HCT116 (cell line): ENCODE measurements around the gene SPDYE16. TPM values are rescaled to one million over a fixed set of nuclear protein-coding genes. Genes with fewer than 3 reads are reported as not detected.

Experiments
- ATAC-seq: fragments of 200-7000 bp; cut with Tn5 transposase; 2 replicates; pipeline ENCODE4 v1.9.1; 2020; ENCODE audit warnings: mild to moderate bottlenecking, moderate library complexity
- BruUV-seq: library from RNA; stranded (reverse); fragments of 400-500 nt; replicated peaks from 2 replicates; lab custom pipeline; 2021; lab: Mats Ljungman, UMichigan
- CTCF ChIA-PET: fragments of 300-600 bp; sonication (Branson Sonifier 250); formaldehyde crosslinking; loops from one replicate; lab custom pipeline; 2021; ENCODE audit warnings: antibody characterized with exemption; lab: Charles Lee
- POLR2A ChIA-PET: fragments of 300-600, 350-600 bp; sonication (Branson Sonifier 250); formaldehyde crosslinking; loops from one replicate; lab custom pipeline; 2021; ENCODE audit warnings: antibody characterized with exemption; lab: Charles Lee
- RAD21 ChIA-PET, 2 experiments: fragments of 300-600 bp; sonication (Branson Sonifier 250); formaldehyde crosslinking; loops; one replicate each; lab custom pipeline; 2023; ENCODE audit warnings: low total read pairs in 2 of 2; ENCODE audit not compliant: uncharacterized antibody in 2 of 2, unreplicated experiment in 2 of 2, low non-redundant PET in 1 of 2; lab: Charles Lee
- DNase-seq: peaks from one replicate; pipeline ENCODE4 v3.0.0-alpha.2; 2010; ENCODE audit warnings: low read depth, low spot score
- H2AFZ ChIP-seq: fragments of 200-600 bp; shearing (Covaris generic), sonication (generic); 2 replicates; pipeline ENCODE4 v1.6.1; 2017; ENCODE audit warnings: low read depth, mixed run types, mixed read lengths, antibody characterized with exemption, low read length; ENCODE audit not compliant: poor library complexity, severe bottlenecking
- H3K27ac ChIP-seq: 2 replicates; pipeline ENCODE4 v1.5.1; 2012; ENCODE audit warnings: low read depth, low read length
- H3K27me3 ChIP-seq: fragments of 200-600 bp; sonication (generic); 2 replicates; pipeline ENCODE4 v1.6.1; 2016; ENCODE audit warnings: mixed run types, low read length, mixed read lengths; ENCODE audit not compliant: insufficient read depth
- H3K36me3 ChIP-seq, 2 experiments: fragments of 200-500 bp in 1 of 2; fragments of 200-600 bp in 1 of 2; sonication (Bioruptor generic) in 1 of 2; sonication (generic) in 1 of 2; 2 replicates each; pipeline versions ENCODE4 v1.5.1 to v1.6.1; 2014 to 2016; ENCODE audit warnings: low read length in 2 of 2, inconsistent platforms in 1 of 2, mixed read lengths in 1 of 2, mixed run types in 1 of 2; ENCODE audit not compliant: insufficient read depth in 2 of 2, control insufficient read depth in 1 of 2
- H3K4me1 ChIP-seq, 2 experiments: fragments of 200-600 bp in 1 of 2; sonication (generic) in 1 of 2; 2 replicates each; pipeline versions ENCODE4 v1.5.1 to v1.6.1; 2012 to 2017; ENCODE audit warnings: low read length in 2 of 2, inconsistent platforms in 1 of 2, mild to moderate bottlenecking in 1 of 2, mixed read lengths in 1 of 2, mixed run types in 1 of 2, moderate library complexity in 1 of 2; ENCODE audit not compliant: insufficient read depth in 2 of 2, control insufficient read depth in 1 of 2
- H3K4me2 ChIP-seq: fragments of 200-600 bp; sonication (generic); 2 replicates; pipeline ENCODE4 v1.6.1; 2017; ENCODE audit warnings: mixed run types, low read length, mixed read lengths
- H3K4me3 ChIP-seq, 2 experiments: fragments of 200-600 bp in 1 of 2; sonication (generic) in 1 of 2; replicated peaks in 1 of 2; 2 replicates each; pipeline ENCODE4 v1.5.1; 2011 to 2016; ENCODE audit warnings: low read length in 2 of 2, control low read depth in 1 of 2, low read depth in 1 of 2, mild to moderate bottlenecking in 1 of 2, mixed read lengths in 1 of 2, mixed run types in 1 of 2
- H3K79me2 ChIP-seq: fragments of 200-600 bp; sonication (generic); 2 replicates; pipeline ENCODE4 v1.6.1; 2017; ENCODE audit warnings: mild to moderate bottlenecking, mixed run types, low read length, moderate library complexity, mixed read lengths; ENCODE audit not compliant: insufficient read depth
- H3K9ac ChIP-seq: fragments of 200-600 bp; sonication (generic); 2 replicates; pipeline ENCODE4 v1.6.1; 2016; ENCODE audit warnings: low read length, mixed read lengths
- H3K9me2 ChIP-seq: fragments of 200-600 bp; sonication (generic), shearing (Covaris generic); 2 replicates; pipeline ENCODE4 v1.6.1; 2017; ENCODE audit warnings: mixed run types, mild to moderate bottlenecking, moderate library complexity; ENCODE audit not compliant: insufficient read depth
- H3K9me3 ChIP-seq, 2 experiments: fragments of 200-500 bp in 1 of 2; fragments of 200-600 bp in 1 of 2; sonication (Bioruptor generic) in 1 of 2; sonication (generic) in 1 of 2; 2 replicates each; pipeline ENCODE4 v1.6.1; 2014 to 2017; ENCODE audit warnings: low read length in 2 of 2, mixed read lengths in 2 of 2, inconsistent platforms in 1 of 2, low read depth in 1 of 2, mild to moderate bottlenecking in 1 of 2, mixed run types in 1 of 2, moderate library complexity in 1 of 2; ENCODE audit not compliant: control insufficient read depth in 1 of 2, insufficient read depth in 1 of 2
- H4K20me1 ChIP-seq: fragments of 200-600 bp; sonication (generic), shearing (Covaris generic); 2 replicates; pipeline ENCODE4 v1.6.1; 2017; ENCODE audit warnings: mixed run types, mild to moderate bottlenecking, moderate library complexity; ENCODE audit not compliant: insufficient read depth
- ATF3 ChIP-seq: IDR thresholded peaks from 2 replicates; pipeline ENCODE4 v1.6.1; 2012
- CTCF ChIP-seq, 3 experiments: fragments of 200-600 bp in 1 of 3; sonication (generic) in 1 of 3; IDR thresholded peaks in 2 of 3; conservative IDR thresholded peaks in 1 of 3; 2 replicates each; pipeline ENCODE4 v1.5.1; 2012 to 2017; ENCODE audit warnings: low read depth in 2 of 3, low read length in 2 of 3, antibody characterized with exemption in 1 of 3, borderline replicate concordance in 1 of 3, control low read depth in 1 of 3, mild to moderate bottlenecking in 1 of 3, mixed read lengths in 1 of 3, mixed run types in 1 of 3, moderate library complexity in 1 of 3; ENCODE audit not compliant: insufficient read depth in 1 of 3
- EZH2 ChIP-seq: fragments of 200-600 bp; sonication (generic); IDR thresholded peaks from 2 replicates; pipeline ENCODE4 v1.6.1; 2017; ENCODE audit warnings: antibody characterized with exemption, mixed run types
- EZH2phosphoT487 ChIP-seq: fragments of 200-600 bp; IDR thresholded peaks from 2 replicates; pipeline ENCODE4 v1.6.1; 2018; ENCODE audit warnings: antibody characterized with exemption, borderline replicate concordance
- MAX ChIP-seq: IDR thresholded peaks from 2 replicates; pipeline ENCODE4 v1.6.1; 2012
- SIN3A ChIP-seq: IDR thresholded peaks from 2 replicates; pipeline ENCODE4 v1.6.1; 2012; ENCODE audit warnings: low read depth
- SRF ChIP-seq: IDR thresholded peaks from 2 replicates; pipeline ENCODE4 v1.6.1; 2012; ENCODE audit warnings: low read depth
- TCF7L2 ChIP-seq: IDR thresholded peaks from 2 replicates; pipeline ENCODE4 v1.7.0; 2011; ENCODE audit warnings: borderline replicate concordance, inconsistent platforms; ENCODE audit not compliant: insufficient read depth, insufficient read length; ENCODE audit errors: extremely low read depth
- YY1 ChIP-seq: IDR thresholded peaks from 2 replicates; pipeline ENCODE4 v1.6.1; 2011; ENCODE audit warnings: low read length, low read depth, moderate library complexity, mild to moderate bottlenecking; ENCODE audit not compliant: insufficient replicate concordance; ENCODE audit errors: extremely low read depth
- ZBTB33 ChIP-seq: IDR thresholded peaks from 2 replicates; pipeline ENCODE4 v1.6.1; 2011; ENCODE audit warnings: mild to moderate bottlenecking, low read length, moderate library complexity; ENCODE audit not compliant: insufficient replicate concordance; ENCODE audit errors: extremely low read depth
- ZNF274 ChIP-seq: fragments of 200-500 bp; sonication (Bioruptor generic); IDR thresholded peaks from 2 replicates; pipeline ENCODE4 v1.6.1; 2014; ENCODE audit warnings: mild to moderate bottlenecking, low read depth, low read length, inconsistent platforms
- intact Hi-C: fragments of 100-400 bp; cut with micrococcal nuclease; formaldehyde crosslinking; loops from 2 replicates; pipeline ENCODE4 v1.10.0; 2022
- total RNA-seq: library from RNA; stranded (reverse); gene quantifications from one replicate; pipeline ENCODE4 v1.2.1, GENCODE V29; 2021; ENCODE audit not compliant: unreplicated experiment

The SPDYE16 gene
- total RNA-seq, 1 experiment from 2014 or later: not detected

- ChIA-PET POLR2A (no interaction called here), CTCF (no interaction called here), RAD21 (no interaction called here)
- intact Hi-C loops: no loop called here
- no peaks in the 10 kb centered on the region for H4K20me1 ChIP-seq
- H3K4me2 ChIP-seq: no peak overlapping the region
- H3K4me3 ChIP-seq: no peak overlapping the region
- H3K9me3 ChIP-seq: no peaks in the 10 kb centered on the region
- no peak overlapping the region for H2AFZ ChIP-seq
- no TSS peak for BruUV-seq
- TF ChIP-seq CTCF (IDR thresholded peaks at IDR 0.05 in 2 of 3, conservative IDR thresholded peaks at IDR 0.05 in 1 of 3; ENCODE audit: borderline replicate concordance in 1 of 3, insufficient read depth in 1 of 3, low read depth in 2 of 3, low read length in 2 of 3) (no peak), ATF3 (no peak), ZBTB33 (no peak), YY1 (no peak), TCF7L2 (no peak), SRF (no peak), SIN3A (no peak), MAX (no peak), EZH2phosphoT487 (no peak), ZNF274 (no peak), EZH2 (no peak)
- H3K9me2 ChIP-seq: no peaks in the 10 kb centered on the region
- peaks cover 12 to 13% of the 10 kb centered on the region in 2 experiments for H3K4me1 ChIP-seq
- H3K9ac ChIP-seq: no peak overlapping the region
- ATAC-seq (no peak), DNase-seq (no peak)
- H3K79me2 ChIP-seq: no peaks in the 10 kb centered on the region
- no peaks in the 10 kb centered on the region; a peak in 1 of 4 replicates for H3K36me3 ChIP-seq
- no peak overlapping the region for H3K27ac ChIP-seq
- H3K27me3 ChIP-seq: no peaks in the 10 kb centered on the region
Measured at GRCh38 chr7:76506081-76506440, 37.0 kb downstream of the SPDYE16 start.
